ENCODE data around the gene OR10AD1.
"Not testable (repeated sequence)": the region's sequence is repeated elsewhere in the genome, so short reads cannot be mapped to it uniquely, and the experiment has no call there.

Gene OR10AD1

GRCh38 chr12:48203192-48203591 is at the start of gene OR10AD1:
Gene OR10AD1 (minus strand): TSS chr12:48203292. CDS start chr12:48203292, 0 bp downstream.
- no peak for DNase-seq (ENCODE audit: low spot score)

- no peak for DNase-seq (ENCODE audit: low spot score)
These were observed 44.3 kb upstream of the OR10AD1 start for GRCh38 chr12:48247181-48247966.

DNA sequence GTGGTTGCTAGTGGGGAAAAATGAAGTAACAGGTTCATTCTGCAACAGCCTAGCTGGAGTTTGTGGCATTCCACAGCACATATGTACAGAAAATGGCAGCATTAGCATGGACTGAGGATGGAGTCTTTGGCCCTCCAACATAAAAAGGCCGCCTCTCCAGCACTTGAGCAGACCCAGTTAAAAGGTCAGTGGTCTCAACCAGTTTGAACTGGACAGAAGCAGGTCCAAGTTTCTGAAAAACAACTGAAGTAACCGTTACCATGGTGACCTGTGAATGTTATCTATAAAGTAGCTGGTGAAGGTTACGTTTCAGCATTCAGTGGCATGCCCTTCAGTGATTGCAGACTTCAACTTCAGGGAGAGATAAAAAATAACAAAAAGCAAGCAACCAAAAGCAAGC is 34.1 kb upstream of the OR10AD1 start:
- DNase-seq (ENCODE audit: low spot score) = no peak

DNA sequence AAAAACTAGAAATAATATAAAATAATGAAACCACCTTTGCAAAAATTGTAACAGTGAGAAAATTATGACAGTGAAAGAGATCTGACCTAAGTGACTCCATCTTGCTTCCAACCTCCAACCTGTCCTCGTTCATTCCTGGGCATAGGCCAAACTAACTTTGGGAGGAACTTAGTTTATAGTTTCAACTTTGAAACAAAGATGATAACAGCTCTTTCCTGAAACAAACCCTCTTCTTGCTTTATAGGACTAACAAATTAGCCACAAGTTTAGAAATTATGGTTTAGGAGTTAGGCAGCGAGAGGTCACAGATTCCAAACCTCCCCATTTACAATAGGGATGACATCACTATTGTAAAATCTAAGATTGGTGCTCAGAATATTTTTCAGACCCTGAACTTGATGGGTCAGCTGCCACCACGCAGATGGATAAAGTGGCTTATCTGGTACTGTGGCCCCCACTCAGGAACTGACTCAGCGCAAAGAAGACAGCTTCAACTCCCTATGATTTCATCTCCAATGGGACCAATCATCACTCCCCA is 32.8 kb upstream of the OR10AD1 start:
- DNase-seq (ENCODE audit: low spot score) = no peak

DNA sequence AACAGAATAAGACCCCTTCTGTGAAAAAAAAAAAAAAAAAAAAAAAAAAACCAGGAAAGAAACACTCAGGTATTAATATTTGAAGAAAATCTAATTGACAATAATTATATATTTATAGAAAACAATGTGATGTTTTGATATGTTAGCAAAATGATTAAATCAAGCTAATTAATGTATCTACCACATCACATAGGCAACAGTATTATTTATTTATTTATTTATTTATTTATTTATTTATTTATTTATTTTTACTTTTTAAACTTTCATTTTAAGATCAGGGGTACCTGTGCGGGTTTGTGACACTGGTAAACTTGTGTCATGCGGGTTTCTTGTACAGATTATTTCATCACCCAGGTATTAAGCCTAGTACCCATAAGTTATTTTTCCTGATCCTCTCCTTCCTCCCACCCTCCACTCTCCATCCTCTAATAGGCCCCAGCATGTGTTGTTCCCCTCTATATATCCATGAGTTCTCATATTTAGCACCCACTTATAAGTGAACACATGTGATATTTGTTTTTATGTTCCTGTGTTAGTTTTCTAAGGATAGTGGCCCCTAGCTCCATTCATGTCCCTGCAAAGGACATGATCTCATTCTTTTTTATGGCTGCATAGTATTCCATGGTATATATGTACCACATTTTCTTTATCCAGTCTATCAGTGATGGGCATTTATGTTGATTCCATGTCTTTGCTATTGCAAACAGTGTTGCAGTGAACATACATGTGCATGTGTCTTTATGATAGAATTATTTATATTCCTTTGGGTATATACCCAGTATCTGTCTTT is 28.3 kb upstream of the OR10AD1 start:
- DNase-seq (ENCODE audit: low spot score) = not testable (repeated sequence)

DNA sequence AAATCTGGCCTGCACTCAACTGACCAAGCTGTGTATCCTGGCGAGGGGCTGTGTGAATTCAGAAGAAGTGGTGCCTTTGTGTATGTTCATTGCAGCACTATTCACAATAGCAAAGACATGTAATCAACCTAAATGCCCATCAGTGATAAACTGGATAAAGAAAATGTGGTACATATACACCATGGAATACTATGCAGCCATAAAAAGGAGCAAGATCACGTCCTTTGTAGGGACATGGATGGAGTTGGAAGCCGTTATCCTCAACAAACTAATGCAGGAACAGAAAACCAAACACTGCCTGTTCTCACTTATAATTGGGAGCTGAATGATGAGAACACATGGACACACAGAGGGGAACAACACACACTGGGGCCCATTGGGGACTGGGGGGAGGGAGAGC is 21.4 kb upstream of the OR10AD1 start:
- DNase-seq (ENCODE audit: low spot score) = not testable (repeated sequence)

DNA sequence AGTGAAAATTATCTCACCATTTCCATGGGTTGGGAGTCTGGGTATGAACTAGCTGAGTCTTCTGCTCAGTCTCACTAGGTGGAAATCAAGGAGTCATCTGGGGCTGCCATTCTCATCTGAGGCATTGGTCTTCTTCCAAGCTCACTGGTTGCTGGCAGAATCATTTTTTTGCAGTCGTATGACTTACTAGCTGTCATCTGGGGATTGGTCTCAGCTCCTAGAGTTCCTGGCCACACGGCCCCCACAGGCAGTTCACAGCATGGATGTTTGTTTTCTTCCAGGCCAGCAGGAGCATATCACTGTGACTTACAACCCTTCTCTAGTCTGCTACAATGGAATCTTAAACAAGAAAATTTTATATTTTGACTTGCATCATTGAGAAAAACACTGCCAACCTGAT is 18.6 kb upstream of the OR10AD1 start:
- no peak for DNase-seq (ENCODE audit: low spot score)

DNA sequence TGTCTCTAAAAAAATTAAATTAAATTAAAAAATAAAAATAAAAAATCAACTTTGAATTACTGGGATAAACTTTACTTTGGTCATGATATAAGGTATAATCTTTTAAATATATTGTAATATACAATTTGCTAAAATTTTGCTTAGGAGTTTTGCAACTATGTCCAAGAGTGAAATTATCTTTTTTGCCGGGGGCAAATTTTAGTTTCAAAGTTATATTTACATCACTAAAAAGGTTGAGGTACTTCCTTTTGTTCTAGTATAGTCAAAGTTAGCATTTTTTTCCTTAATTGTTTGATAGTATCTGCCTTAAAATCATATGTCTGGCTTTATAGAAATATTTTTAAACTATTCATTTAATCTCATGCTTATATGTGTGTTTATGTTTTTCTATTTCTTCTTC is 17.6 kb upstream of the OR10AD1 start:
- no peak for DNase-seq (ENCODE audit: low spot score)

GRCh38 chr12:48219631-48220030 is 16.5 kb upstream of the OR10AD1 start:
- no peak for DNase-seq (ENCODE audit: low spot score)

- DNase-seq (ENCODE audit: low spot score) = no peak
These were observed 13.7 kb upstream of the OR10AD1 start for GRCh38 chr12:48216785-48217184.

DNA sequence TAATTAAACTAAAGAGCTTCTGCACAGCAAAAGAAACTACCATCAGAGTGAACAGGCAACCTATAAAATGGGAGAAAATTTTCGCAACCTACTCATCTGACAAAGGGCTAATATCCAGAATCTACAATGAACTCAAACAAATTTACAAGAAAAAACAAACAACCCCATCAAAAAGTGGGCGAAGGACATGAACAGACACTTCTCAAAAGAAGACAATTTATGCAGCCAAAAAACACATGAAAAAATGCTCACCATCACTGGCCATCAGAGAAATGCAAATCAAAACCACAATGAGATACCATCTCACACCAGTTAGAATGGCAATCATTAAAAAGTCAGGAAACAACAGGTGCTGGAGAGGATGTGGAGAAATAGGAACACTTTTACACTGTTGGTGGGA is 6.4 kb upstream of the OR10AD1 start:
- DNase-seq (ENCODE audit: low spot score) = not testable (repeated sequence)

GRCh38 chr12:48202766-48203165 is 326 bp downstream of the OR10AD1 start:
- DNase-seq (ENCODE audit: low spot score) = no peak

DNA sequence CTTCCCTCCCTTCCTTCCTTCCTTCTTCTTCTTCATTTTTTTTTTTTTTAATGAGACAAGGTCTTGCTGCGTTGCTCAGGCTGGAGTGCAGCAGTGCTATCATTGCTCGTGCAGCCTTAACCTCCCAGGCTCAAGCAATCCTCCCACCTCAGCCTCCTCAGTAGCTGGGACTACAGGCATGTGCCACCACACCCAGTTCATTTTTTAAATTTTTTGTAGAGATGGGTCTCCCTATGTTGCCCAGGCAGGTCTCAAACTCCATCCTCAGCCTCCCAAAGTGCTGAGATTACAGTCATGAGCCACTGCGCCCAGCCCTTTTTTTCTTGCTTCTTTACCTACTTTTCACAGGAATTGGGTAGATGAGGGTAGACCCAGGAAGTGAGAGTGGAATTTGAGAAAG is 1.6 kb downstream of the OR10AD1 start:
- DNase-seq (ENCODE audit: low spot score) = no peak

DNA sequence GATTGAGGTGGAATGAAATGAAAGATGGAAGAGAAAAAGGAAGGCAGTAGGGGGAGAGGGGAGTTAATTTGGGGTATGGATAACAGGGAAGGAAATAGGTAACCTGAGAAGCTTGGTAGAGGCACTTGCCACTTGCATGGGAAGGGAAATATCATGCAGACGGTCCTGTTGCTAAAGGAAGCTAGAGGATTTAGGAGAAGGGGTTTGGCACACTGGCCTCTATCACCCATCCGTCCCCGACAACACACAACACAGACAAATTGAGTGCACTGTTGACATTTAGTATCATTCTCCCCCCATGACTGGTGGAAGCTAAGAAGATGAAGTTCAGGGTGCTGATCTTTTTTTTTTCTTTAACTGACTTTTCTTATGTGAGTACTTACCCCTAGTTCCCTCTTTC is 2.0 kb downstream of the OR10AD1 start:
- no peak for DNase-seq (ENCODE audit: low spot score)

- DNase-seq (ENCODE audit: low spot score) = no peak
These were observed 3.3 kb downstream of the OR10AD1 start for GRCh38 chr12:48199774-48200221.

GRCh38 chr12:48198985-48199384 is 4.1 kb downstream of the OR10AD1 start:
- no peak for DNase-seq (ENCODE audit: low spot score)

DNA sequence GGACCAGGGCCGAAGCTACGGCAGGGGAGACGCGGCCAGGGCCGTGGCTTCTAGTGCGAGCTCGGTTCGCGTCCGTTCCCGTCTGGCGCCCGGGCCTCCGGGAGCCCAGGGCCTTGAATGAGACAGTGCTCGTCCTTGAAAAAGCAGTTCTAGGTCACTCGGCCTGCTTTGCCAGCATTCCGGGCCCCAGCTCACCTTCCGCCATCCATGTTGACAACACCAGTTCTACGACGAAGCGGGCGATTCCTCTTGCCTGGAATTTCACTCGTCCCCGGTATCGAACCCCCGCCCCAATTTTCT is 4.5 kb downstream of the OR10AD1 start:
- DNase-seq (ENCODE audit: low spot score) = no peak

GRCh38 chr12:48197971-48198671 is 5.0 kb downstream of the OR10AD1 start:
- peak; percentile 84 for DNase-seq (ENCODE audit: low spot score)

GRCh38 chr12:48197549-48197970 is 5.5 kb downstream of the OR10AD1 start:
- DNase-seq (ENCODE audit: low spot score) = peak; percentile 18

- DNase-seq (ENCODE audit: low spot score) = no peak
These were observed 8.3 kb downstream of the OR10AD1 start for GRCh38 chr12:48194799-48195201.

GRCh38 chr12:48193623-48194022 is 9.5 kb downstream of the OR10AD1 start:
- DNase-seq (ENCODE audit: low spot score) = no peak

- DNase-seq (ENCODE audit: low spot score) = no peak
These were observed 10.2 kb downstream of the OR10AD1 start for GRCh38 chr12:48192861-48193260.

DNA sequence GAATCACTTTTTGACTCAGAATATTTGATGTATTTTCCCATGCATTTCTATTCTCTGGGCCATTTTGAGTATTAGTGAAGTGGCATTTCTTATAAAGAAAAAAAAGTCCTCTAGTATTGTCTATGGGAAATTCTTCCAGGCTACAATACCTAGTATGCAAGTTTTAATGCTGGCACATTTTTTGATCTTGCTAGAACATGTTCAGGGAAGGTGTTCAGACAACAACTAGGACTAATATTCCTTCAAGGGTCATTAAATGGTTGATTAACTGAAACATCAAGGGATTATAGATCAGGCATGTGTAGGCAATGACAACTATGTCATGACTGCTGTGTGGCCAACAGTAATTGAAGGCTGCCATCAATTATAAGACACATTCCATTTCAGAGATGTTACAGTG is 12.0 kb downstream of the OR10AD1 start:
- DNase-seq (ENCODE audit: low spot score) = no peak
